Transverse colon (tissue), 4 donors: ENCODE measurements around the gene CCNH. TPM values are rescaled to one million over a fixed set of nuclear protein-coding genes. Genes with fewer than 3 reads are reported as not detected.

ENCODE experiments used
- DNase-seq: peaks from one replicate; pipeline ENCODE4 v3.0.0-alpha.2; 2019
- H3K27ac ChIP-seq, 4 donors: fragments of 200-600 bp; sonication (generic); 2 replicates each; pipeline ENCODE4 v1.5.1; 2016 to 2018; ENCODE audit warnings: inconsistent platforms in 4 of 4
- H3K27me3 ChIP-seq: fragments of 200-600 bp; sonication (generic); 2 replicates; pipeline ENCODE4 v1.5.1; 2017; ENCODE audit warnings: inconsistent platforms
- H3K36me3 ChIP-seq, 4 donors: fragments of 200-600 bp; sonication (generic); 2 replicates each; pipeline ENCODE4 v1.5.1; 2017 to 2019; ENCODE audit warnings: inconsistent platforms in 4 of 4
- H3K4me1 ChIP-seq, 4 donors: fragments of 200-600 bp; sonication (generic); 2 replicates each; pipeline ENCODE4 v1.5.1; 2017 to 2020; ENCODE audit warnings: inconsistent platforms in 4 of 4
- H3K4me3 ChIP-seq, 4 donors: fragments of 200-600 bp; sonication (generic); 1 replicate in 1 of 4; 2 replicates in 3 of 4; pipeline versions ENCODE4 v1.5.1 to v1.6.1; 2017 to 2019; ENCODE audit warnings: inconsistent platforms in 4 of 4
- H3K9me3 ChIP-seq, 2 donors: fragments of 200-600 bp; sonication (generic); 2 replicates each; pipeline ENCODE4 v1.5.1; 2017 to 2019; ENCODE audit warnings: inconsistent platforms in 2 of 2
- EP300 ChIP-seq: sonication (generic); formaldehyde crosslinking; IDR thresholded peaks from one replicate; pipeline ENCODE4 v1.6.1; 2017; ENCODE audit warnings: antibody characterized with exemption, low read depth
- POLR2A ChIP-seq: fragments of 450-650 bp; IDR thresholded peaks from one replicate; pipeline ENCODE4 v1.6.1; 2016; ENCODE audit warnings: antibody characterized with exemption, mild to moderate bottlenecking, moderate library complexity
- POLR2AphosphoS5 ChIP-seq, 3 donors: sonication (generic); formaldehyde crosslinking; IDR thresholded peaks; one replicate each; pipeline ENCODE4 v1.6.1; 2016; ENCODE audit warnings: antibody characterized with exemption in 3 of 3
- WGBS, 2 donors: methylation state at CpG; one replicate each; pipeline ENCODE4 v1.1.5; 2018; ENCODE audit warnings: low coverage in 1 of 2; 5-methylcytosine and 5-hydroxymethylcytosine counted together
- in situ Hi-C, 4 donors: fragments of 200-750 bp; cut with MboI; loops; one replicate each; pipeline versions ENCODE4 v1.15.0 to v1.15.1; 2017; ENCODE audit warnings: low sequenced_read_pairs in 3 of 4, low pct_ligation_motif_present in 1 of 4, low pct_unique_long_range_greater_than_20kb in 1 of 4
- intact Hi-C: fragments of 100-400 bp; cut with DNase I; formaldehyde crosslinking; loops from one replicate; pipeline ENCODE4 v1.15.1; 2023; ENCODE audit warnings: low total_unique reads
- total RNA-seq, 4 donors: library from RNA; depleted of rRNA; stranded (reverse); fragments of >200 nt; gene quantifications; one replicate each; pipeline ENCODE4 v1.1.0, GENCODE V29; 2016
- TF ChIP-seq, protein P1 (sequence below), 5 experiments: fragments of 200-600 bp in 3 of 5; fragments of 450-650 bp in 2 of 5; sonication (generic) in 3 of 5; IDR thresholded peaks; 1 replicate in 2 of 5; 2 replicates in 3 of 5; pipeline ENCODE4 v1.5.1; 2016 to 2017; ENCODE audit warnings: antibody characterized with exemption in 5 of 5, inconsistent platforms in 3 of 5, mild to moderate bottlenecking in 2 of 5, moderate library complexity in 1 of 5

Gene CCNH
- total RNA-seq, 4 donors from 2014 or later = 23.9 to 163 (median 68.3) TPM

DNA sequence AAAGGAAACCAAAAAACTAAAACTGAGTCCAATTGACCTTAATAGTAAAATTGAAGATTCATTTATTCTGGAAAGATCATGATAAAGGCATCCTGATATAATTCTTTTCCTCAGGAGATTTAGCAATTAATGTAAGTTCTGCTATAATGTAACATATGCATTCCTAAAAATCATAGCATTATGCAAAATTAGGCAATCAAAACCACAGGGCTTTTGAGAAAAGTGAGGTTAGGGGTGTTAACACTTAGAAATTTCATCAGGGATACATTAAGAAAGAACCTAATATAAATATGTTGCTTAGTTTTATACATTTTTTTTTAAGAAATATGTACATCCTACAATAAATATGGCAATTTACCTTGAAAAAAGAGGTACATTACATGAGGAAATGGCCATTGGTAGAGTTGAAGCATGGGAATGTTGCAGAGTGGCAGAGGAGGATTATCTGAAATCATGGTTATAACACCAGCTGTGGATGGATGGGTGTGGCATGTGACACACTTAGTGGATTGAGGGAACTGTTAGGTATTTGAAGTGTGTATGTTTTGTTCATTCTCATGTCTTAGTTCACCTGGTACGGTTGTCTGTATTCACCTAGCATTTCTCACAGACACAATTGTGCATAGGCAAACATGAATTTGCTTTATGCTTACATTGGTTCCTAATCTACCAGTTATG lies 51.1 kb downstream of the CCNH start:
- no peak for DNase-seq
- intact Hi-C loops = no loop called here
- Histone ChIP-seq H3K4me3 (no peak overlapping the region), H3K36me3 (peaks cover 0 to 13% (median 3%) of the 10 kb centered on the region in 4 donors), H3K27ac (no peak overlapping the region), H3K27me3 (no peaks in the 10 kb centered on the region), H3K4me1 (no peaks in the 10 kb centered on the region), H3K9me3 (no peaks in the 10 kb centered on the region)
- TF ChIP-seq POLR2A (no peak), POLR2AphosphoS5 (IDR thresholded peaks at IDR 0.05) (no peak), EP300 (no peak)
- TF ChIP-seq, protein P1, sequence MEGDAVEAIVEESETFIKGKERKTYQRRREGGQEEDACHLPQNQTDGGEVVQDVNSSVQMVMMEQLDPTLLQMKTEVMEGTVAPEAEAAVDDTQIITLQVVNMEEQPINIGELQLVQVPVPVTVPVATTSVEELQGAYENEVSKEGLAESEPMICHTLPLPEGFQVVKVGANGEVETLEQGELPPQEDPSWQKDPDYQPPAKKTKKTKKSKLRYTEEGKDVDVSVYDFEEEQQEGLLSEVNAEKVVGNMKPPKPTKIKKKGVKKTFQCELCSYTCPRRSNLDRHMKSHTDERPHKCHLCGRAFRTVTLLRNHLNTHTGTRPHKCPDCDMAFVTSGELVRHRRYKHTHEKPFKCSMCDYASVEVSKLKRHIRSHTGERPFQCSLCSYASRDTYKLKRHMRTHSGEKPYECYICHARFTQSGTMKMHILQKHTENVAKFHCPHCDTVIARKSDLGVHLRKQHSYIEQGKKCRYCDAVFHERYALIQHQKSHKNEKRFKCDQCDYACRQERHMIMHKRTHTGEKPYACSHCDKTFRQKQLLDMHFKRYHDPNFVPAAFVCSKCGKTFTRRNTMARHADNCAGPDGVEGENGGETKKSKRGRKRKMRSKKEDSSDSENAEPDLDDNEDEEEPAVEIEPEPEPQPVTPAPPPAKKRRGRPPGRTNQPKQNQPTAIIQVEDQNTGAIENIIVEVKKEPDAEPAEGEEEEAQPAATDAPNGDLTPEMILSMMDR (IDR thresholded peaks at IDR 0.05) = no peak
- in situ Hi-C loops = no loop called here
- 85 to 100% methylated on average over 1 of the region's 1 CpG for WGBS, 2 donors

DNA sequence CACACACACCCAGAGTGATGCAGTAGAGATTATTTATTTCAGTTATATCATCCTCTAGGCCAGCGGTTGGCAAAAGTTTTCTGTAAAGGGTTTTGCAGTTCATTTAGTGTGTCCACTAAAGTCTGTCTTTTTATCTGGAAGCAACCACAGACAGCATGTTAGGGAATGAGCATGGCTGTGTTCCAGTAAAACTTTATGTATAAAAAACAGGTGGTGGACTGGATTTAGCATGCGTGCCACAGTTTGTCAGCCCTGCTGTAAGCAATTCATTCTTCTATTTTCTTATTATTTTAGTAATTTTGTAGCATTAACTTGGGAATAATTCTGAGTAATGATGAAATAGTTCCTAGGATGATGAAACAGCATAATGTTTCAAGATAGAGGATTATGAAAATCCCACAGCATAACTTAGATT lies 51.7 kb downstream of the CCNH start:
- 86 to 90% methylated on average over 2 of the region's 2 CpGs for WGBS, 2 donors
- Histone ChIP-seq H3K36me3 (peaks cover 0 to 10% (median 3%) of the 10 kb centered on the region in 4 donors), H3K9me3 (no peaks in the 10 kb centered on the region), H3K27ac (no peak overlapping the region), H3K27me3 (no peaks in the 10 kb centered on the region), H3K4me3 (no peak overlapping the region), H3K4me1 (no peaks in the 10 kb centered on the region)
- TF ChIP-seq POLR2AphosphoS5 (IDR thresholded peaks at IDR 0.05) = no peak
- no peak for TF ChIP-seq POLR2A
- no peak for TF ChIP-seq EP300
- TF ChIP-seq, protein P1 (IDR thresholded peaks at IDR 0.05) = no peak
- in situ Hi-C loops (no loop called here), intact Hi-C loops (no loop called here)
- DNase-seq = no peak

DNA sequence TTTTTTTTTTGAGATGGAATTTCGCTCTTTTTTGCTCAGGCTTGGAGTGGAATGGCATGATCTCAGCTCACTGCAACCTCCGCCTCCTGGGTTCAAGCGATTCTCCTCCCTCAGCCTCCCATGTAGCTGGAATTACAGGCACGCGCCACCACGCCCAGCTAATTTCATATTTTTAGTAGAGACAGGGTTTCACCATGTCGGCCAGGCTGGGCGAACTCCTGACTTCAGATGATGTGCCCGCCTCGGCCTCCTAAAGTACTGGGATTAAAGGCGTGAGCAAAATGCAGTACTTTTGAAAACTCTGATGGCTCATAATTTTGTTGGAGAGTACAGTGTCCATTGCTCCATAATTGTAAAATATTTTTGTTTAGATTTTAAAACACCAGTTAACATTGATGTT lies 52.6 kb downstream of the CCNH start:
- TF ChIP-seq EP300 (no peak), POLR2A (no peak), POLR2AphosphoS5 (IDR thresholded peaks at IDR 0.05) (no peak)
- TF ChIP-seq, protein P1 (IDR thresholded peaks at IDR 0.05) = no peak
- 96 to 99% methylated on average over 9 to 11 of the region's 11 CpGs for WGBS, 2 donors

DNA sequence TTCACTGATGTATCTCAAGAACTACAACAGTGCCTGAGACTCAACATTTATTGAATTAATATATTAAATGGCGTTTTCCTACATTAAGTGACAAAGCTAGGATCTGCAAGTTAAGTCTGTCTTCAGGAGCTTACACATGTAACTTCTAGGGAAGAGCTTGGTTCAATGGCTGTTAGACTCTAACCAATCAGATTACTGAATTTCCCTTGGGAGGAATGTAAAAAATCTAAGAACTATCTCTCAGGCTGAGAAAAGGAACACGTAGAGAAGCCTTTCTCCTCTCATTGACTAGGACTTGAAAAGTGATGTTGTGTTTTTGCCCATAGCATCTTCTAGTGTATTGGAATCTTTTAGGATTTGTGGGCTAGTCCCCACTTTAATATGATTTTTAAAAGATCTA lies 53.6 kb downstream of the CCNH start:
- Histone ChIP-seq H3K27ac (no peak overlapping the region), H3K27me3 (no peaks in the 10 kb centered on the region), H3K4me1 (no peaks in the 10 kb centered on the region), H3K4me3 (no peak overlapping the region), H3K36me3 (peaks cover 0 to 14% (median 4%) of the 10 kb centered on the region in 4 donors), H3K9me3 (no peaks in the 10 kb centered on the region)
- TF ChIP-seq, protein P1 (IDR thresholded peaks at IDR 0.05) = no peak
- no peak for TF ChIP-seq EP300
- TF ChIP-seq POLR2AphosphoS5 (IDR thresholded peaks at IDR 0.05) = no peak
- no peak for TF ChIP-seq POLR2A
- no peak for DNase-seq
- in situ Hi-C loops (no loop called here), intact Hi-C loops (no loop called here)
- 92 to 94% methylated on average over 2 of the region's 2 CpGs for WGBS, 2 donors

More for the DNA sequence above, 52.6 kb downstream of the CCNH start:
- Histone ChIP-seq H3K27me3 (no peaks in the 10 kb centered on the region), H3K4me1 (no peaks in the 10 kb centered on the region), H3K36me3 (peaks cover 0 to 7% (median 3%) of the 10 kb centered on the region in 4 donors), H3K4me3 (no peak overlapping the region), H3K27ac (no peak overlapping the region), H3K9me3 (no peaks in the 10 kb centered on the region)
- DNase-seq = no peak
- intact Hi-C loops = no loop called here
- in situ Hi-C loops = no loop called here
